Activated CD8-positive, alpha-beta memory T cell treated with anti-CD3 and anti-CD28 coated beads for 48 hours (primary cell): ENCODE data around the gene FAM90A1.
"Not testable (repeated sequence)": the region's sequence is repeated elsewhere in the genome, so short reads cannot be mapped to it uniquely, and the experiment has no call there.

ENCODE experiments used
- DNase-seq, 3 experiments: peaks; one replicate each; pipeline ENCODE4 v3.0.0-alpha.2; 2020; ENCODE audit warnings: low read depth in 2 of 3, low spot score in 2 of 3

The FAM90A1 gene

GRCh38 chr12:8172911-8173310, 54.5 kb downstream of the FAM90A1 start:
- DNase-seq = not testable (repeated sequence)
